Erythroblast (primary cell): ENCODE measurements around the gene HIC2.
"Not testable (repeated sequence)": the region's sequence is repeated elsewhere in the genome, so short reads cannot be mapped to it uniquely, and the experiment has no call there.

Experiments
- GATA1 ChIP-seq: IDR thresholded peaks from 2 replicates; pipeline ENCODE4 v1.6.1; 2011; ENCODE audit warnings: low read depth, mild to moderate bottlenecking, control low read depth, low read length, moderate library complexity
- POLR2A ChIP-seq: IDR thresholded peaks from 2 replicates; pipeline ENCODE4 v1.6.1; 2011; ENCODE audit warnings: mild to moderate bottlenecking, low read length

DNA sequence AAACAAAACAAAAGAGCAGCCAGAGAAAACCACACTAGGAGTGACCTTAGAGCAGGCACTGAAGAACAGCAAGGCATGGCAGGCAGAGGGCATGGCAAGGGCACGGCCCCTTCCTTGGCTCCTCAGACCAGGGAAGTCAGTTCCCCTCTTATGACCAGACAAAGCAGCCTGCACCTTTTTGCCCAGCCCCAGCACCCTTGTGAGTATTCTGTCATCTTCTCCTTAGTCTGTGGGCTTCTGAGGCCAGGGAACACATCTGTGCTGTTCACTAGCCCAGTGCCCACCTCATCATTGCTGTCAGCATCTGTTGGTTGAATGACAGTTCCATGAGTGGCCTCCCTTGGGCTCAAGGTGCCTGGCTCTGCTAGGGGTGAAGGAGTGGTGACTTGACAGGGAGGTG is 10.0 kb upstream of the HIC2 start:
- not testable (repeated sequence) for TF ChIP-seq POLR2A, GATA1
